ENCODE measurements around the gene GLDN. TPM values are rescaled to one million over a fixed set of nuclear protein-coding genes. Genes with fewer than 3 reads are reported as not detected.
"Not testable (repeated sequence)": the region's sequence is repeated elsewhere in the genome, so short reads cannot be mapped to it uniquely, and the experiment has no call there.

GLDN gene
- total RNA-seq, 1 donor from 2014 or later = 5.9 TPM

DNA sequence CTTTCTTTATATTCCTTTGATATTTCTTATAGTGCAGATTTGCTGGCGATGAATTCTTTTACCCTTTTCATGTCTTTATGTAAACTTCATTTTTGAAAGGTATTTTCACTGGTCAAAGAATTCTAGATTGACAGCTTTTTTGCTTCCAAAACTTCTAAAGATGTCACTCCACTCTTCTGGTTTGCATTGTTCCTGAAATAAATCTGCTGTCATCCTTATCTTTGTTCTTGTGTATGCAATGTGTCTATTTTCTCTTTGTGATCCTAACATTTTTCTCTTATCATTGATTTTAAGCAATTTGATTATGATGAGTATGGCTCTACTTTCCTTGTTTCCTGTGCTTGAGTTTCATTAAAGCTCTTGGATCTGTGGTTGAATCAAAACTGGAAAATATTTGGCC is 103.4 kb downstream of the GLDN start:
- Histone ChIP-seq H3K9me3 (no peaks in the 10 kb centered on the region), H3K4me1 (no peaks in the 10 kb centered on the region), H3K27ac (no peak overlapping the region), H3K27me3 (no peaks in the 10 kb centered on the region), H3K4me3 (no peak overlapping the region), H3K36me3 (peaks cover 0 to 14% of the 10 kb centered on the region in 2 donors)
- DNase-seq (ENCODE audit: extremely low spot score in 2 of 2) = no peak
- TF ChIP-seq CTCF (IDR thresholded peaks at IDR 0.05) = no peak
- TF ChIP-seq POLR2AphosphoS5 (IDR thresholded peaks at IDR 0.05; ENCODE audit: insufficient read depth in 1 of 2, low read depth in 1 of 2) = no peak
- TF ChIP-seq POLR2A (IDR thresholded peaks at IDR 0.05) = no peak
- intact Hi-C loops (cut with DNase I) = no loop called here

DNA sequence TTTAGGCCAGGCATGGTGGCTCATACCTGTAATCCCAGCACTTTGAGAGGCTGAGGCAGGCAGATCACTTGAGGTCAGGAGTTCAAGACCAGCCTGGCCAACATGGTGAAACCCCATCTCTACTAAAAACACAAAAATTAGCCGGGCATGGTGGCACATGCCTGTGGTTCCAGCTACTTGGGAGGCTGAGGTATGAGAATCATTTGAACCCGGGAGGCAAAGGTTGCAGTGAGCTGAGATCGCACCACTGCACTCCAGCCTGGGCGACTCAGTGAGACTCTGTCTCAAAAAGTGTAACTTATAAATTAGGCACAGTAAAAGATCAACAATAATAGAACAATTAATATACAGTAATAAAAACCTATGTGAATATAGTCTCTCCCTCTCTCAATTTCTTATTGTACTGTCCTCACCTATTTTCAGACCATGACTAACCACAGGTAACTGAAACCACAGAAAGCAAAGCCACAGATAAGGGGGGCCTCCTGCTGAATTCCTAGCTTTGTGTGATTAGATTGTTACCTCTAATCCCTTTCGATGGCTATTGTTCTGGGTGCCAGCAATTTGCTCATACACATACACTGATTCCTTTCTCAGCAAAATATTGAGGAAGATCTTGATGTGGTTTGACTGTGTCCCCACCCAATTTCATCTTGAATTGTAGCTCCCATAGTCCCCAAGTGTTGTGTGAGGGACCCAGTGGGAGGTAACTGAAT is 104.7 kb downstream of the GLDN start:
- H3K9me3 ChIP-seq; H3K27ac ChIP-seq; H3K4me1 ChIP-seq; H3K27me3 ChIP-seq; intact Hi-C loops (cut with DNase I); H3K4me3 ChIP-seq; DNase-seq (ENCODE audit: extremely low spot score in 2 of 2): not testable (repeated sequence)
- peaks cover 0 to 16% of the 10 kb centered on the region in 2 donors for H3K36me3 ChIP-seq

GRCh38 chr15:51447855-51448621 is 106.6 kb downstream of the GLDN start:
- TF ChIP-seq POLR2A (IDR thresholded peaks at IDR 0.05) (no peak), POLR2AphosphoS5 (IDR thresholded peaks at IDR 0.05; ENCODE audit: insufficient read depth in 1 of 2, low read depth in 1 of 2) (no peak), CTCF (IDR thresholded peaks at IDR 0.05) (no peak)
- H3K4me1 ChIP-seq = no peaks in the 10 kb centered on the region
- DNase-seq (ENCODE audit: extremely low spot score in 2 of 2) = no peak
- no peaks in the 10 kb centered on the region for H3K9me3 ChIP-seq
- H3K4me3 ChIP-seq = no peak overlapping the region
- H3K36me3 ChIP-seq = peaks cover 0 to 16% of the 10 kb centered on the region in 2 donors
- H3K27me3 ChIP-seq = no peaks in the 10 kb centered on the region
- H3K27ac ChIP-seq = no peak overlapping the region
- intact Hi-C loops (cut with DNase I) = no loop called here

- Histone ChIP-seq H3K4me1 (no peaks in the 10 kb centered on the region), H3K4me3 (no peak overlapping the region), H3K27ac (no peak overlapping the region), H3K36me3 (peaks cover 0 to 16% of the 10 kb centered on the region in 2 donors), H3K9me3 (no peaks in the 10 kb centered on the region), H3K27me3 (no peaks in the 10 kb centered on the region)
- DNase-seq (ENCODE audit: extremely low spot score in 2 of 2) = no peak
- TF ChIP-seq POLR2AphosphoS5 (IDR thresholded peaks at IDR 0.05; ENCODE audit: insufficient read depth in 1 of 2, low read depth in 1 of 2) = no peak
- TF ChIP-seq POLR2A (IDR thresholded peaks at IDR 0.05) = no peak
- intact Hi-C loops (cut with DNase I) = no loop called here
Observed at GRCh38 chr15:51448622-51449399, 107.4 kb downstream of the GLDN start.

- no peaks in the 10 kb centered on the region for H3K9me3 ChIP-seq
- no peak overlapping the region for H3K27ac ChIP-seq
- H3K36me3 ChIP-seq = peaks cover 0 to 20% of the 10 kb centered on the region in 2 donors
- no peak overlapping the region for H3K4me3 ChIP-seq
- H3K4me1 ChIP-seq = no peaks in the 10 kb centered on the region
- no peak for TF ChIP-seq POLR2A (IDR thresholded peaks at IDR 0.05)
- TF ChIP-seq POLR2AphosphoS5 (IDR thresholded peaks at IDR 0.05; ENCODE audit: insufficient read depth in 1 of 2, low read depth in 1 of 2) = no peak
- TF ChIP-seq CTCF (IDR thresholded peaks at IDR 0.05) = no peak
- H3K27me3 ChIP-seq = no peaks in the 10 kb centered on the region
- intact Hi-C loops (cut with DNase I) = no loop called here
- no peak for DNase-seq (ENCODE audit: extremely low spot score in 2 of 2)
Observed at GRCh38 chr15:51450001-51450400, 108.5 kb downstream of the GLDN start.

Small RNA genes within 50 kb of the gene (microRNA-seq; reads per million reads assigned to microRNA genes)
- gene MIR7973-1 (ENCODE audit: borderline number of aligned reads, borderline replicate concordance) (not detected), gene MIR7973-2 (ENCODE audit: borderline number of aligned reads, borderline replicate concordance) (not detected)

Small RNA genes within 50 kb of the gene (small RNA-seq; reads per million reads assigned to genes)
- not detected for gene AC020891.4
- not detected for gene MIR7973-1

Other genes starting within 250 kb of the GLDN start
- 21.9 TPM for gene TNFAIP8L3, start 246.7 kb upstream of the GLDN start, total RNA-seq
- 8.8 TPM for gene CYP19A1, start 3.1 kb upstream of the GLDN start, total RNA-seq

Measured in vagina (tissue), 2 donors.